A673 (cell line): ENCODE results near the gene PPP1CC. TPM values are rescaled to one million over a fixed set of nuclear protein-coding genes. Genes with fewer than 3 reads are reported as not detected.

Experiments used
- BruUV-seq: library from RNA; stranded (reverse); fragments of 400-500 nt; replicated peaks from 2 replicates; lab custom pipeline; 2021; lab: Mats Ljungman, UMichigan
- CTCF ChIA-PET: fragments of 300-600 bp; sonication (Branson Sonifier 250); formaldehyde crosslinking; loops from one replicate; lab custom pipeline; 2022; ENCODE audit warnings: antibody characterized with exemption; lab: Charles Lee
- POLR2A ChIA-PET: fragments of 300-600 bp; sonication (Branson Sonifier 250); formaldehyde crosslinking; loops from one replicate; lab custom pipeline; 2022; ENCODE audit warnings: antibody characterized with exemption; ENCODE audit not compliant: low non-redundant PET; lab: Charles Lee
- DNase-seq: peaks from one replicate; pipeline ENCODE4 v3.0.0-alpha.2; 2015; ENCODE audit warnings: low spot score
- H3K27ac ChIP-seq: fragments of 200-600 bp; sonication (generic); 2 replicates; pipeline ENCODE4 v1.5.1; 2016; ENCODE audit warnings: mixed run types, low read depth, mild to moderate bottlenecking, mixed read lengths, antibody characterized with exemption, low read length; ENCODE audit not compliant: poor library complexity, severe bottlenecking
- H3K27me3 ChIP-seq: fragments of 200-600 bp; sonication (generic); replicated peaks from 2 replicates; pipeline ENCODE4 v1.6.1; 2017; ENCODE audit warnings: mixed run types, low read depth, mild to moderate bottlenecking, mixed read lengths, antibody characterized with exemption, low read length; ENCODE audit not compliant: insufficient read depth, poor library complexity
- H3K36me3 ChIP-seq: fragments of 200-600 bp; sonication (generic); 2 replicates; pipeline ENCODE4 v1.6.1; 2016; ENCODE audit warnings: mixed run types, mild to moderate bottlenecking, mixed read lengths, antibody characterized with exemption, low read length; ENCODE audit not compliant: insufficient read depth, poor library complexity, severe bottlenecking
- H3K4me1 ChIP-seq: fragments of 200-600 bp; sonication (generic); 2 replicates; pipeline ENCODE4 v1.6.1; 2017; ENCODE audit warnings: mixed run types, mild to moderate bottlenecking, mixed read lengths, antibody characterized with exemption, low read length; ENCODE audit not compliant: insufficient read depth, poor library complexity, severe bottlenecking
- H3K4me3 ChIP-seq: fragments of 200-600 bp; sonication (generic); 2 replicates; pipeline ENCODE4 v1.5.1; 2016; ENCODE audit warnings: low read depth, mixed run types, mild to moderate bottlenecking, mixed read lengths, low read length; ENCODE audit not compliant: poor library complexity, severe bottlenecking
- H3K9me3 ChIP-seq: fragments of 200-600 bp; sonication (generic); 2 replicates; pipeline ENCODE4 v1.6.1; 2016; ENCODE audit warnings: mixed run types, low read depth, mild to moderate bottlenecking, mixed read lengths, antibody characterized with exemption, low read length; ENCODE audit not compliant: poor library complexity, severe bottlenecking
- EZH2 ChIP-seq: fragments of 200-600 bp; sonication (generic); IDR thresholded peaks from 2 replicates; pipeline ENCODE4 v1.6.1; 2017; ENCODE audit warnings: borderline replicate concordance, low read depth, mild to moderate bottlenecking, mixed read lengths, antibody characterized with exemption, low read length; ENCODE audit not compliant: poor library complexity, severe bottlenecking
- intact Hi-C: fragments of 100-400 bp; cut with micrococcal nuclease; formaldehyde crosslinking; loops from one replicate; pipeline ENCODE4 v1.10.0; 2022; ENCODE audit not compliant: unreplicated experiment
- total RNA-seq: library from RNA; stranded (reverse); gene quantifications from 2 replicates; pipeline ENCODE4 v1.2.3, GENCODE V29; 2021
- TF ChIP-seq, protein P1 (sequence below): fragments of 300-800, 200-600 bp; sonication (generic); conservative IDR thresholded peaks from 2 replicates; pipeline ENCODE4 v1.5.1; 2017; ENCODE audit warnings: low read depth, mild to moderate bottlenecking, antibody characterized with exemption, low read length, moderate library complexity, mixed read lengths

Gene PPP1CC
- total RNA-seq, 1 experiment from 2014 or later, result 268 TPM

DNA sequence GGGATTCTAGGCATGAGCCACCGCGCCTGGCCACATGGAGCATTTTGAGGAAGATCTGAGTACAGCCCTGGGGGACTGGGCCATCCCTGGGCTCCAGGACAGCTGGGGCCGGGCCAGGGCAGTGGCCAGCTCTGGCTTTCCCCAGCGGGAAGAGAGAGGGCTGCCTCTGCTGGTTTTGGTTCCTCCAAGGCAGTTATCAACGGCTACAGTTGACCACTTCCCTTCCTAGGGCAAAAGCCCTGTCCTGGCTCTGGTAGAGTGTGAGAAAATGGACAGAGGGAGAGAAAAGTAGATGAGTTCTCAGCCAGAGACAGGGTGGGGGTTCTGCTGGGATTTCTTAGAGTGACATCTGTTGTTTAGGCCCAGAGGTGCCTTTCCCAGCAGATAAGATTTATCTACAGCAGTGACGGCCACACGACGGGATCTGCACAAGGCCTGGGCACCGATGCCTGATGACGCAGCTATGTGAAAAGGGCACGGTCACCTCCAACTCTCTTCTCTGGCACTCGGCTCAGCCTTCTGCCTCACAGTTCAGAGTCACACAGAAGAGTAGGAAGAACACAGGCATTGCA lies 48.3 kb downstream of the PPP1CC start:
- no peaks in the 10 kb centered on the region for H3K36me3 ChIP-seq
- peaks cover 12% of the 10 kb centered on the region for H3K4me1 ChIP-seq
- ChIA-PET CTCF (no interaction called here), POLR2A (no interaction called here)
- H3K27me3 ChIP-seq, result no peaks in the 10 kb centered on the region
- no peak for DNase-seq
- intact Hi-C loops, result loop anchor here (10.0 kb wide), 1 partner anchor 80 kb away; the partner anchor contains the start of gene TCTN1
- no peak overlapping the region for H3K4me3 ChIP-seq
- TF ChIP-seq, protein P1, sequence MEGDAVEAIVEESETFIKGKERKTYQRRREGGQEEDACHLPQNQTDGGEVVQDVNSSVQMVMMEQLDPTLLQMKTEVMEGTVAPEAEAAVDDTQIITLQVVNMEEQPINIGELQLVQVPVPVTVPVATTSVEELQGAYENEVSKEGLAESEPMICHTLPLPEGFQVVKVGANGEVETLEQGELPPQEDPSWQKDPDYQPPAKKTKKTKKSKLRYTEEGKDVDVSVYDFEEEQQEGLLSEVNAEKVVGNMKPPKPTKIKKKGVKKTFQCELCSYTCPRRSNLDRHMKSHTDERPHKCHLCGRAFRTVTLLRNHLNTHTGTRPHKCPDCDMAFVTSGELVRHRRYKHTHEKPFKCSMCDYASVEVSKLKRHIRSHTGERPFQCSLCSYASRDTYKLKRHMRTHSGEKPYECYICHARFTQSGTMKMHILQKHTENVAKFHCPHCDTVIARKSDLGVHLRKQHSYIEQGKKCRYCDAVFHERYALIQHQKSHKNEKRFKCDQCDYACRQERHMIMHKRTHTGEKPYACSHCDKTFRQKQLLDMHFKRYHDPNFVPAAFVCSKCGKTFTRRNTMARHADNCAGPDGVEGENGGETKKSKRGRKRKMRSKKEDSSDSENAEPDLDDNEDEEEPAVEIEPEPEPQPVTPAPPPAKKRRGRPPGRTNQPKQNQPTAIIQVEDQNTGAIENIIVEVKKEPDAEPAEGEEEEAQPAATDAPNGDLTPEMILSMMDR, result no peak
- TF ChIP-seq EZH2, result no peak
- no TSS peak for BruUV-seq
- no peak overlapping the region for H3K27ac ChIP-seq
- H3K9me3 ChIP-seq, result no peaks in the 10 kb centered on the region

DNA sequence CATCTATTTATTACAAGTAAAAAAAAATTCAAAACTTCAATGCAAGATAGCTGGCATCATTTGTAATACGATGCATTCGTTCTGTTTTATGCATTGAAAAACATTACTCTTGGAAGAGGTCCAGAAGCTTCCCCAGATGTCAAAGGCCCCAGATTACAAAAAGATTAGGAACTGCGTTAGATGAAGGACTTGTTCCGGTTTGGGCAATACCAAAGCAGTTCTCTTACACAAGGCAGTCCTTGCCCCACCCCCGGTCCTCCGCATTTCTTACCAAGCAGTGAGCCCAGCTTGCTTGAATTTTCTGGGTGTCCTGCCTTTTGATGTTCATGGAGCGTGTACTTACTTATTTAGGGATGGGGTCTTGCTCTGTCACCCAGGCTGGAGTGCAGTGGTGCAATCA lies 49.0 kb downstream of the PPP1CC start:
- Histone ChIP-seq H3K36me3 (no peaks in the 10 kb centered on the region), H3K4me3 (no peak overlapping the region), H3K4me1 (peaks cover 14% of the 10 kb centered on the region), H3K27ac (no peak overlapping the region), H3K27me3 (no peaks in the 10 kb centered on the region), H3K9me3 (no peaks in the 10 kb centered on the region)
- POLR2A ChIA-PET, result no interaction called here
- intact Hi-C loops, result loop anchor here (10.0 kb wide), 1 partner anchor 79 kb away; the partner anchor contains the start of gene TCTN1
- CTCF ChIA-PET, result no interaction called here
- TF ChIP-seq, protein P1, result no peak
- TF ChIP-seq EZH2, result no peak
- no TSS peak for BruUV-seq
- DNase-seq, result peak; percentile 49

DNA sequence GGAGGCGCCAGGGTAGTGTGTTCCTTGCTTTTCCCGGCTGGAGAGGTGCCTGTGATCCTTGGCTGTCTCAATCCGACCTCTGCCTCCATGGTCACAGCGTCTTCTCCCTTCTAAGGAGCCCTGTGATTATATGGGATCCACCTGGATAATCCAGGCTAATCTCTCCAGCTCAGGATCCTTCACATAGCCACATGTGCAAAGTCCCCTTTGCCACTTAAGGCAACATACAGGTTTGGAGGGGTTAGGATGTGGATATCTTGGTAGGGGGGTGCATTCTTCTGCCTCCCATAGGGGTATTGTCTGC lies 52.6 kb downstream of the PPP1CC start:
- POLR2A ChIA-PET, result no interaction called here
- Histone ChIP-seq H3K27ac (no peak overlapping the region), H3K4me3 (no peak overlapping the region), H3K27me3 (no peaks in the 10 kb centered on the region), H3K9me3 (no peaks in the 10 kb centered on the region), H3K4me1 (peaks cover 14% of the 10 kb centered on the region), H3K36me3 (no peaks in the 10 kb centered on the region)
- no peak for DNase-seq
- CTCF ChIA-PET, result no interaction called here
- intact Hi-C loops, result loop anchor here (10.0 kb wide), 1 partner anchor 75 kb away; the partner anchor contains the start of gene TCTN1
- no TSS peak for BruUV-seq
- TF ChIP-seq EZH2, result no peak
- TF ChIP-seq, protein P1, result no peak
